GM06990 (cell line): Measurements from ENCODE around the gene NMUR1.

Experiments used
- DNase-seq: peaks from one replicate; pipeline ENCODE4 v3.0.0-alpha.2; 2011; ENCODE audit not compliant: insufficient read length; ENCODE audit errors: extremely low read depth
- H3K27me3 ChIP-seq: replicated peaks from 2 replicates; pipeline ENCODE4 v1.6.0; 2011; ENCODE audit warnings: low read length; ENCODE audit not compliant: control insufficient read depth, insufficient read depth
- H3K36me3 ChIP-seq: 2 replicates; pipeline ENCODE4 v1.5.1; 2011; ENCODE audit warnings: low read length; ENCODE audit not compliant: control insufficient read depth, insufficient read depth
- H3K4me3 ChIP-seq: replicated peaks from 2 replicates; pipeline ENCODE4 v1.5.1; 2011; ENCODE audit warnings: low read depth, mild to moderate bottlenecking, control low read depth, low read length
- CTCF ChIP-seq: IDR thresholded peaks from 2 replicates; pipeline ENCODE4 v1.5.1; 2011; ENCODE audit warnings: low read length, control low read depth, mild to moderate bottlenecking, inconsistent platforms; ENCODE audit not compliant: insufficient read depth, poor library complexity, severe bottlenecking

Gene NMUR1

GRCh38 chr2:231476920-231477319 is 53.3 kb downstream of the NMUR1 start:
- Histone ChIP-seq H3K36me3 (no peaks in the 10 kb centered on the region), H3K4me3 (no peak overlapping the region), H3K27me3 (no peaks in the 10 kb centered on the region)
- DNase-seq, result no peak
- TF ChIP-seq CTCF, result no peak

GRCh38 chr2:231475965-231476364 is 54.3 kb downstream of the NMUR1 start:
- Histone ChIP-seq H3K27me3 (no peaks in the 10 kb centered on the region), H3K36me3 (no peaks in the 10 kb centered on the region), H3K4me3 (no peak overlapping the region)
- no peak for TF ChIP-seq CTCF
- DNase-seq, result no peak
